Psoas muscle (tissue), 8 donors: ENCODE results near the gene SEC14L3. TPM values are rescaled to one million over a fixed set of nuclear protein-coding genes. Genes with fewer than 3 reads are reported as not detected.

Experiments
- ATAC-seq, 4 donors: fragments of 200-7000 bp; cut with Tn5 transposase; one replicate each; pipeline ENCODE4 v1.9.1; 2020; ENCODE audit warnings: moderate library complexity in 3 of 4, mild to moderate bottlenecking in 2 of 4
- DNase-seq, 2 donors: peaks; one replicate each; pipeline ENCODE4 v3.0.0-alpha.2; 2020
- H3K27ac ChIP-seq: fragments of 200-600 bp; one replicate; pipeline ENCODE4 v1.8.0; 2022
- H3K27me3 ChIP-seq, 3 donors: fragments of 200-600 bp in 1 of 3; one replicate each; pipeline versions ENCODE4 v1.6.1 to v1.8.0; 2013 to 2022; ENCODE audit warnings: low read length in 2 of 3, mild to moderate bottlenecking in 2 of 3, moderate library complexity in 1 of 3; ENCODE audit not compliant: insufficient read depth in 3 of 3
- H3K36me3 ChIP-seq, 2 donors: fragments of 200-600 bp in 1 of 2; one replicate each; pipeline versions ENCODE4 v1.6.1 to v1.8.0; 2013 to 2022; ENCODE audit warnings: low read depth in 1 of 2, mild to moderate bottlenecking in 1 of 2, moderate library complexity in 1 of 2; ENCODE audit not compliant: insufficient read depth in 1 of 2
- H3K4me1 ChIP-seq: fragments of 200-600 bp; one replicate; pipeline ENCODE4 v1.8.0; 2022
- H3K4me3 ChIP-seq: fragments of 200-600 bp; one replicate; pipeline ENCODE4 v1.8.0; 2022; ENCODE audit warnings: mild to moderate bottlenecking
- H3K9me3 ChIP-seq: fragments of 200-600 bp; one replicate; pipeline ENCODE4 v1.8.0; 2022
- CTCF ChIP-seq: fragments of 200-600 bp; IDR thresholded peaks from one replicate; pipeline ENCODE4 v1.8.0; 2022; ENCODE audit warnings: antibody characterized with exemption
- WGBS, 3 donors: extraction: QIAGEN DNeasy Blood & Tissue Kit; methylation state at CpG; one replicate each; pipeline versions ENCODE4 v1.1.6 to v1.1.7; 2013; 5-methylcytosine and 5-hydroxymethylcytosine counted together
- intact Hi-C, 2 donors: fragments of 100-400 bp; cut with DNase I; formaldehyde crosslinking; loops; one replicate each; pipeline versions ENCODE4 v1.11.0 to v1.14.2; 2022
- polyA plus RNA-seq, 3 donors: library from polyadenylated mRNA; stranded (reverse); fragments of 200-250 nt; gene quantifications; one replicate each; pipeline ENCODE4 v1.2.3, GENCODE V29; 2013
- total RNA-seq, 4 donors: library from RNA; stranded (reverse); fragmentation: NEBNext Ultra II Directional in 2 of 4; extraction: Animal tissue kit (Norgen Biotek cat#: 25700) in 2 of 4; gene quantifications; one replicate each; pipeline versions ENCODE4 v1.2.1 to v1.2.4, GENCODE V29; 2021 to 2023
- donor health status: healthy with polysubstance abuse.
- donor health status: DM: no; HTN: no; CAD: no; lungs with moderate emphysema.
- donor health status: Bipolar disorder and iron deficiency.
- donor health status: healthy.
- donor health status: DM: yes; HTN: yes; CAD: no.
- donor health status: DM: no; HTN: no; CAD: no.
- donor health status: DM: no; HTN: no; CAD: no.
- donor health status: DM: yes; HTN: yes; CAD: no.

The SEC14L3 gene
- total and polyA plus RNA-seq, 7 donors: 0.04 TPM; not detected in 6

- Histone ChIP-seq H3K4me3 (no peak overlapping the region), H3K27me3 (peaks cover 0 to 68% (median 16%) of the 10 kb centered on the region in 3 donors), H3K27ac (no peak overlapping the region), H3K36me3 (no peaks in the 10 kb centered on the region), H3K4me1 (no peaks in the 10 kb centered on the region), H3K9me3 (no peaks in the 10 kb centered on the region)
- WGBS, 3 donors: 76 to 87% (median 80%) methylated on average over 4 of the region's 4 CpGs
- intact Hi-C loops: no loop called here
- ATAC-seq (no peak), DNase-seq (no peak)
- no peak for TF ChIP-seq CTCF
These were observed 35.9 kb upstream of the SEC14L3 start for GRCh38 chr22:30507670-30508069.

DNA sequence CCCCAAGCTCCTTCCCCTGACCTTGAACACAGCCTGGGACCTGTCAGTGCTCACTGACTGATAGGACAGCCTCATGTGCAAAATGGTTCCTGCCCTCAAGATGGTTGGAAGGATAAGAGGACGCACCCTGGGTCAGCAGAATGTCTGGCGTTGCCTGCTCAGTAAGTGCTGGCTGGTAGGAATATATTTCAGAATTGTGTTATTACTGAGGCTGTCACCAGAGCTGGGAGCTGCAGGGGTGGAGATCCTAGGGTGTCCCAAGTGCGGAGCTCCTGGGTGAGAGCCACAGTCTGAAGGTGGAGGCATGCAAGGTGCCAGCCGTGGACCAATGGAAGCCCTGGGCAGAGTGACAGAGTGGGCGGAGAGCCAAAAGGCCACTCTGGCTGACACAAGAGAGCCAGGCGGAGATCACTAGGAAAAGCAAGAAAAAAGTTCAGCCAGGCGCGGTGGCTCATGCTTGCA, 34.7 kb upstream of the SEC14L3 start:
- no peak overlapping the region for H3K4me3 ChIP-seq
- no peaks in the 10 kb centered on the region for H3K9me3 ChIP-seq
- H3K36me3 ChIP-seq: no peaks in the 10 kb centered on the region
- peaks cover 0 to 73% (median 16%) of the 10 kb centered on the region in 3 donors for H3K27me3 ChIP-seq
- no peak overlapping the region for H3K27ac ChIP-seq
- no peak for DNase-seq
- TF ChIP-seq CTCF: no peak
- H3K4me1 ChIP-seq: no peaks in the 10 kb centered on the region
- WGBS, 3 donors: 43 to 56% (median 49%) methylated on average over 8 of the region's 8 CpGs
- intact Hi-C loops: no loop called here
- no peak for ATAC-seq

GRCh38 chr22:30503551-30503950, 31.7 kb upstream of the SEC14L3 start:
- Histone ChIP-seq H3K4me1 (no peaks in the 10 kb centered on the region), H3K27me3 (peaks cover 0 to 63% (median 16%) of the 10 kb centered on the region in 3 donors), H3K36me3 (no peaks in the 10 kb centered on the region), H3K27ac (no peak overlapping the region), H3K9me3 (no peaks in the 10 kb centered on the region), H3K4me3 (no peak overlapping the region)
- intact Hi-C loops: no loop called here
- WGBS, 3 donors: 71 to 73% (median 73%) methylated on average over 10 to 12 of the region's 12 CpGs
- ATAC-seq (no peak), DNase-seq (no peak)
- TF ChIP-seq CTCF: no peak

DNA sequence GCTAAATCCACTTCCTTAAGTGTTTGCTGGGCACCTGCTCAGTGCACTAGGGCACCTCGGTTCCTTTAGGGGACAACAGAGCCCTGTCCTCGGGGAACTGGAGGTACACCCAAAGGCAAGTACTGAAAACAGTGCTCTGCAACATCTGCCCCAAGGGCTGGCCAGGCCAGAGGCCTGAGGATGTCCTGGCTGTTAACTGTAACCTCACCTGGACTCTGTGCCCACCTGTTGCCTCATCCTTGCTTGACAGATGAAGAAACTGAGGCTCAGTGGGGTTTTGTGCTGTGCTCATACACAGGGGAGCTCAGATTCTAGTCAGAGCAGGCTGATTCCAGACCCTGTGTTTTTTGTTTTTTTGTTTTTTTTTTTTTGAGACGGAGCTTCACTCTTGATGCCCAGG, 31.1 kb upstream of the SEC14L3 start:
- TF ChIP-seq CTCF: no peak
- no peak overlapping the region for H3K27ac ChIP-seq
- no peak overlapping the region for H3K4me3 ChIP-seq
- DNase-seq: no peak
- peaks cover 0 to 57% (median 16%) of the 10 kb centered on the region in 3 donors for H3K27me3 ChIP-seq
- no peaks in the 10 kb centered on the region for H3K36me3 ChIP-seq
- 65 to 82% (median 73%) methylated on average over 3 of the region's 3 CpGs for WGBS, 3 donors
- intact Hi-C loops: no loop called here
- H3K4me1 ChIP-seq: no peaks in the 10 kb centered on the region
- ATAC-seq: no peak
- no peaks in the 10 kb centered on the region for H3K9me3 ChIP-seq

- H3K36me3 ChIP-seq: no peaks in the 10 kb centered on the region
- WGBS, 3 donors: 63 to 91% (median 86%) methylated on average over 4 of the region's 4 CpGs
- H3K9me3 ChIP-seq: no peaks in the 10 kb centered on the region
- intact Hi-C loops: no loop called here
- H3K4me1 ChIP-seq: no peaks in the 10 kb centered on the region
- H3K27ac ChIP-seq: no peak overlapping the region
- no peak for ATAC-seq
- H3K4me3 ChIP-seq: no peak overlapping the region
- H3K27me3 ChIP-seq: peaks cover 0 to 49% (median 16%) of the 10 kb centered on the region in 3 donors
- no peak for DNase-seq
- no peak for TF ChIP-seq CTCF
These were observed 30.3 kb upstream of the SEC14L3 start for GRCh38 chr22:30502153-30502552.
